Smooth muscle cell (in vitro differentiated cells): Measurements from ENCODE around the gene CAVIN2. TPM values are rescaled to one million over a fixed set of nuclear protein-coding genes. Genes with fewer than 3 reads are reported as not detected.

Experiments
- DNase-seq: peaks from one replicate; lab custom pipeline; 2025; ENCODE audit not compliant: unreplicated experiment; lab: John Stamatoyannopoulos, UW
- H2AFZ ChIP-seq: fragments of 200-600 bp; sonication (generic); 2 replicates; pipeline ENCODE4 v1.6.0; 2016; ENCODE audit warnings: antibody characterized with exemption, low read depth, mild to moderate bottlenecking
- H3F3A ChIP-seq: fragments of 200-600 bp; sonication (generic); 2 replicates; pipeline ENCODE4 v1.6.0; 2017; ENCODE audit warnings: antibody characterized with exemption, low read depth
- H3K27ac ChIP-seq: fragments of 200-600 bp; sonication (generic); 2 replicates; pipeline ENCODE4 v1.5.1; 2016; ENCODE audit warnings: low read depth, mild to moderate bottlenecking
- H3K27me3 ChIP-seq: fragments of 200-600 bp; sonication (generic); 2 replicates; pipeline ENCODE4 v1.6.1; 2016; ENCODE audit warnings: low read depth, mild to moderate bottlenecking
- H3K36me3 ChIP-seq: fragments of 200-600 bp; sonication (generic); 2 replicates; pipeline ENCODE4 v1.5.1; 2016; ENCODE audit warnings: low read depth
- H3K4me1 ChIP-seq: fragments of 200-600 bp; sonication (generic); 2 replicates; pipeline ENCODE4 v1.5.1; 2016; ENCODE audit warnings: low read depth
- H3K4me2 ChIP-seq: fragments of 200-600 bp; sonication (generic); 2 replicates; pipeline ENCODE4 v1.6.0; 2016; ENCODE audit warnings: mild to moderate bottlenecking
- H3K4me3 ChIP-seq: fragments of 200-600 bp; sonication (generic); 2 replicates; pipeline ENCODE4 v1.5.1; 2016; ENCODE audit warnings: mild to moderate bottlenecking
- H3K79me2 ChIP-seq: fragments of 200-600 bp; sonication (generic); 2 replicates; pipeline ENCODE4 v1.6.0; 2016; ENCODE audit warnings: low read depth, mild to moderate bottlenecking
- H3K9ac ChIP-seq: fragments of 200-600 bp; sonication (generic); 2 replicates; pipeline ENCODE4 v1.6.0; 2016; ENCODE audit warnings: low read depth
- H3K9me3 ChIP-seq: fragments of 200-600 bp; sonication (generic); replicated peaks from 2 replicates; pipeline ENCODE4 v1.5.1; 2016; ENCODE audit warnings: low read depth
- H4K20me1 ChIP-seq: fragments of 200-600 bp; sonication (generic); 2 replicates; pipeline ENCODE4 v1.6.0; 2016; ENCODE audit warnings: low read depth
- WGBS: methylation state at CpG from one replicate; pipeline ENCODE4 v1.1.7; 2016; ENCODE audit warnings: low lambda C conversion rate; 5-methylcytosine and 5-hydroxymethylcytosine counted together
- polyA plus RNA-seq: library from polyadenylated mRNA; unstranded; fragments of >200 nt; fragmentation: Nextera tagmentation; extraction: Ambion mirVana; gene quantifications from 2 replicates; pipeline ENCODE4 v1.2.1, GENCODE V29; 2016
- total RNA-seq: library from RNA; depleted of rRNA; stranded (reverse); fragments of >200 nt; gene quantifications from 2 replicates; pipeline ENCODE4 v1.2.3, GENCODE V29; 2014
- TF ChIP-seq, protein P1 (sequence below): fragments of 200-600 bp; sonication (generic); IDR thresholded peaks from 2 replicates; pipeline ENCODE4 v1.5.1; 2017; ENCODE audit warnings: borderline replicate concordance, mild to moderate bottlenecking, antibody characterized with exemption; ENCODE audit not compliant: insufficient read depth, poor library complexity, severe bottlenecking

Gene CAVIN2
- total and polyA plus RNA-seq, 2 experiments from 2014 or later: 0.13 TPM; not detected in 1

DNA sequence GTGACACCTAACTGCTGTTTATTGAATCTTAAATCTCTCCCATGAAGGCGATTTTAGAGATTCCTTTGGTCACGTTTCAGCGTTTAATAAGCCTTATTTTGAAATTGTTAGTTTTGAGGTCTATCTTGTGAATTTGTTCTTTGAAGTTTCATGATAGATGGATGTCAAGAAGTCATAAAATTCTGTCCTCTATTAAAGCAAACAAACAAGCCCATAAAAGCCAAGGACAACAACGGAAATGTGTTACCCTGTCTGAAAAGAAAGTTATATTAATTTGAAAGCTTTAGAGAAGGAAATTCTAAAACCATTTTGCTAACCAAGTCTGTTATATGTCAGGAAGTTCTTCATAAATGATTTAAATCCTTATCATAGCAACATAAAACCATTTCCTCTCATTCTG, 7.0 kb upstream of the CAVIN2 start:
- H3K4me2 ChIP-seq: no peak overlapping the region

DNA sequence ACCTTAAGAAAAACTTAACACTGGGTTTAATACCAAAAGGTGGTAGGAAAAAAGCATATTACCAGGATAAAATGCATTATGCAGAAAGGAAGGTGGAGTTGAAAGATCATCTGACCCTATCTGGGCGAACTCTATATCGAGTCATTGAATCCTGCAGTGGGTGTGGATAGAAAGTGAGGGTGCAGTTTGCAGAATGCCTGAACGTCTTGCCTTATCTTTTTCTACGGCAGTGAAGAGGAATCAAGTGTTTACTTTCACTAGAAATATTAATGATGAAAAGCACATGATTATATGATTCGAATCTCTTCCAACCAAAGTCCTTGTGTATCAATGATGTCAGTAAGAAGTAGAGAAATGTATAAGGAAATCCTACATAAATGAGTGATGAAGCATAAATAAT, 4.3 kb upstream of the CAVIN2 start:
- TF ChIP-seq, protein P1, sequence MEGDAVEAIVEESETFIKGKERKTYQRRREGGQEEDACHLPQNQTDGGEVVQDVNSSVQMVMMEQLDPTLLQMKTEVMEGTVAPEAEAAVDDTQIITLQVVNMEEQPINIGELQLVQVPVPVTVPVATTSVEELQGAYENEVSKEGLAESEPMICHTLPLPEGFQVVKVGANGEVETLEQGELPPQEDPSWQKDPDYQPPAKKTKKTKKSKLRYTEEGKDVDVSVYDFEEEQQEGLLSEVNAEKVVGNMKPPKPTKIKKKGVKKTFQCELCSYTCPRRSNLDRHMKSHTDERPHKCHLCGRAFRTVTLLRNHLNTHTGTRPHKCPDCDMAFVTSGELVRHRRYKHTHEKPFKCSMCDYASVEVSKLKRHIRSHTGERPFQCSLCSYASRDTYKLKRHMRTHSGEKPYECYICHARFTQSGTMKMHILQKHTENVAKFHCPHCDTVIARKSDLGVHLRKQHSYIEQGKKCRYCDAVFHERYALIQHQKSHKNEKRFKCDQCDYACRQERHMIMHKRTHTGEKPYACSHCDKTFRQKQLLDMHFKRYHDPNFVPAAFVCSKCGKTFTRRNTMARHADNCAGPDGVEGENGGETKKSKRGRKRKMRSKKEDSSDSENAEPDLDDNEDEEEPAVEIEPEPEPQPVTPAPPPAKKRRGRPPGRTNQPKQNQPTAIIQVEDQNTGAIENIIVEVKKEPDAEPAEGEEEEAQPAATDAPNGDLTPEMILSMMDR: no peak
- WGBS: 93% methylated on average over 5 of the region's 5 CpGs
- Histone ChIP-seq H3K36me3 (no peaks in the 10 kb centered on the region), H3K9me3 (no peaks in the 10 kb centered on the region), H3K4me2 (no peak overlapping the region), H2AFZ (peak overlapping the region; percentile 23), H3K79me2 (no peaks in the 10 kb centered on the region), H3K27me3 (no peaks in the 10 kb centered on the region), H3K9ac (no peak overlapping the region), H3K4me3 (no peak overlapping the region), H3K4me1 (no peaks in the 10 kb centered on the region), H4K20me1 (no peaks in the 10 kb centered on the region), H3K27ac (no peak overlapping the region), H3F3A (no peaks in the 10 kb centered on the region)
- no peak for DNase-seq

More for the DNA sequence above, 7.0 kb upstream of the CAVIN2 start:
- no peak for DNase-seq
- peak overlapping the region; percentile 22 for H2AFZ ChIP-seq
- H3K79me2 ChIP-seq: no peaks in the 10 kb centered on the region
- 77% methylated on average over 4 of the region's 4 CpGs for WGBS
- H3K4me3 ChIP-seq: no peak overlapping the region
- H3K9me3 ChIP-seq: no peaks in the 10 kb centered on the region
- H4K20me1 ChIP-seq: no peaks in the 10 kb centered on the region
- H3K9ac ChIP-seq: no peak overlapping the region
- TF ChIP-seq, protein P1: no peak
- no peaks in the 10 kb centered on the region for H3K36me3 ChIP-seq
- H3K27me3 ChIP-seq: no peaks in the 10 kb centered on the region
- H3F3A ChIP-seq: no peaks in the 10 kb centered on the region
- H3K4me1 ChIP-seq: no peaks in the 10 kb centered on the region
- no peak overlapping the region for H3K27ac ChIP-seq

DNA sequence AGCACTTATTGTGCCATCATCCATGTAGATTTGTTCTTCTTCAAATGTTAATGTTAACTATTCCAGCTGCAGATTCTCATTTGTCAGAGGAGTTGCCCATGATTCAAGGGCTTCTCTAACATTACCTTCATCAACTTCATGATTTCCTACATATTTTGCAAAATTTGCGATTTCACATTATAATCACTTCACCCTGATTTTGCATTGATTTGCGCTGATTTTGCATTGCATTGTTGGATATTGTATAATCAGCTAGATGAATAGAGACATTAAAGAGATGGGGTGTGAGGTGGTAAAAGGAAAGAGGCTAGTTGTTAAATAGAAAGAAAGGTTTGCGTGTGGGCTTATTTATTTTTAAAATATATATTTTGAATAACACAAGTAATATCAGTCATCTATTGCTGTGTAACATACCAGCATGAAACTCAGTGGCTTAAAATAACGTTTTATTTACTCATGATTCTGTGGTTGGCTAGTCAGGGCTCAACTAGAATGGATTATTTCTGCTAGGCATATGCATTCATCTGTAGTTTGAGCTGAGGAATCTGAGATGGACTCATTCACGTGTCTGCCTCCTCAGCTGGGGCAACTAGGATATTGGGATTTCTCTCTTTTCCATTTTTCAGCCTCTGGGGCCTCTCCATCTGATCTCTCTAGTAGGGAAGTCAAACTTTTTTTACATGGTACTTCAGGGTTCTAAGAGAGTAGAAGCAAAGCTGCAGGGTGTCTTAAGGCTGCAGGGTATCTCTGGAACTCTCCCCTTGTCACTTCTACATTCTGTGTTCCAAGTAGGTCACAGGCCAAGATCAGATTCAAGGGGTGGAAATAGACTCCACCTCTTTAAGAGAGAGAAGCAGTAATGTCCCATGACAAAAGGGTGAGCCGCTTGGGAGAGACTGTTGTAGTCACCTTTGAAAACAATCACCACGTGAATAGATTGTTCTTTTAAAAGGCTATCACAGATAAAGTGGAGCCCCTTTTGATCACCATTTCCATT, 2.2 kb upstream of the CAVIN2 start:
- no peak overlapping the region for H2AFZ ChIP-seq
- H4K20me1 ChIP-seq: no peaks in the 10 kb centered on the region
- TF ChIP-seq, protein P1: no peak
- peaks cover 11% of the 10 kb centered on the region for H3K4me1 ChIP-seq
- H3K9ac ChIP-seq: no peak overlapping the region
- no peaks in the 10 kb centered on the region for H3K9me3 ChIP-seq
- H3K4me2 ChIP-seq: no peak overlapping the region
- no peak overlapping the region for H3K27ac ChIP-seq
- no peaks in the 10 kb centered on the region for H3K27me3 ChIP-seq
- H3K79me2 ChIP-seq: no peaks in the 10 kb centered on the region
- no peak overlapping the region for H3K4me3 ChIP-seq
- no peaks in the 10 kb centered on the region for H3F3A ChIP-seq
- 81% methylated on average over 7 of the region's 7 CpGs for WGBS
- H3K36me3 ChIP-seq: no peaks in the 10 kb centered on the region
- no peak for DNase-seq
